Lower lobe of right lung (tissue), 2 donors: Measurements from ENCODE around the gene TMA7. TPM values are rescaled to one million over a fixed set of nuclear protein-coding genes. Genes with fewer than 3 reads are reported as not detected.

Source experiments
- ATAC-seq, 2 donors: fragments of 200-7000 bp; cut with Tn5 transposase; one replicate each; pipeline ENCODE4 v1.9.1; 2020 to 2022; ENCODE audit warnings: mild to moderate bottlenecking in 2 of 2, moderate library complexity in 2 of 2
- DNase-seq: peaks from one replicate; pipeline ENCODE4 v3.0.0-alpha.2; 2020
- H3K27ac ChIP-seq: fragments of 200-600 bp; one replicate; pipeline ENCODE4 v1.8.0; 2022
- H3K27me3 ChIP-seq: fragments of 200-600 bp; one replicate; pipeline ENCODE4 v1.8.0; 2022; ENCODE audit warnings: low read depth
- H3K36me3 ChIP-seq: fragments of 200-600 bp; one replicate; pipeline ENCODE4 v1.8.0; 2022; ENCODE audit warnings: mild to moderate bottlenecking
- H3K4me1 ChIP-seq: fragments of 200-600 bp; one replicate; pipeline ENCODE4 v1.8.0; 2022
- H3K4me3 ChIP-seq: fragments of 200-600 bp; one replicate; pipeline ENCODE4 v1.8.0; 2022; ENCODE audit warnings: mild to moderate bottlenecking
- H3K9me3 ChIP-seq: fragments of 200-600 bp; one replicate; pipeline ENCODE4 v1.8.0; 2022
- intact Hi-C: fragments of 100-400 bp; cut with DNase I; formaldehyde crosslinking; loops from one replicate; pipeline ENCODE4 v1.11.0; 2022
- total RNA-seq: library from RNA; stranded (reverse); fragmentation: NEBNext Ultra II Directional; extraction: Animal tissue kit (Norgen Biotek cat#: 25700); gene quantifications from one replicate; pipeline ENCODE4 v1.2.1, GENCODE V29; 2021
- TF ChIP-seq, protein P1 (sequence below): fragments of 200-600 bp; IDR thresholded peaks from one replicate; pipeline ENCODE4 v1.8.0; 2022; ENCODE audit warnings: antibody characterized with exemption, mild to moderate bottlenecking
- donor health status: DM: no; HTN: yes; CAD: no; lungs with severe emphysema.

TMA7 gene
- total RNA-seq, 1 donor from 2014 or later: 153 TPM

DNA sequence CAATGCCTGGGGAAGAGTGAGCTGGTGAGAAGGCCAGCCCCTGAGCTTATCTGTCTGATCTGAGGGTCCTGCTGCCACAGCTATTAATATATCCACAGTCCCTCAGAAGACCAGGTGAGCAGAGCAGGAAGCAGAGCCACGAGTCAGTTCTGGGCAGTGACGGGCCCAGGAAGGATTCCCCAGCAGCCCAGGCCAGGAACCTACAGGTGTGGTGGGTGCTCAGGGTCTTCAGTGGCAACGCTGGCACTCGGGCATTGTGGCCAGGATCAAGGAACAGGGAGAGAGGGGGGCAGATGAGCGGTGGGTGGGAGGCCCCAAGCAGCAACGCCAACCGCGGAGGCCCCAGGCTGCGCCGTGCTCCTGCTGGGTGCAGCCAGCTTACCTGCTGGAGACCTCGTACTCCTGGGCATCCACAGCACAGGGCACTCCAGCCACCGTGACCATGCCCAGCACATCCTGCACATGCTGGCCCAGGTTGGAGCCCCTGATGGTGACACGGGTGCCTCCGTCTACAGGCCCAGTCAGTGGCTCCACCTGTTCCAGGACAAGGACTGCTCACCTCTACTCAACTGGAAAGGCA lies 22.4 kb upstream of the TMA7 start:
- DNase-seq (no peak), ATAC-seq (no peak)
- no peaks in the 10 kb centered on the region for H3K9me3 ChIP-seq
- H3K27ac ChIP-seq: no peak overlapping the region
- H3K4me3 ChIP-seq: no peak overlapping the region
- TF ChIP-seq, protein P1, sequence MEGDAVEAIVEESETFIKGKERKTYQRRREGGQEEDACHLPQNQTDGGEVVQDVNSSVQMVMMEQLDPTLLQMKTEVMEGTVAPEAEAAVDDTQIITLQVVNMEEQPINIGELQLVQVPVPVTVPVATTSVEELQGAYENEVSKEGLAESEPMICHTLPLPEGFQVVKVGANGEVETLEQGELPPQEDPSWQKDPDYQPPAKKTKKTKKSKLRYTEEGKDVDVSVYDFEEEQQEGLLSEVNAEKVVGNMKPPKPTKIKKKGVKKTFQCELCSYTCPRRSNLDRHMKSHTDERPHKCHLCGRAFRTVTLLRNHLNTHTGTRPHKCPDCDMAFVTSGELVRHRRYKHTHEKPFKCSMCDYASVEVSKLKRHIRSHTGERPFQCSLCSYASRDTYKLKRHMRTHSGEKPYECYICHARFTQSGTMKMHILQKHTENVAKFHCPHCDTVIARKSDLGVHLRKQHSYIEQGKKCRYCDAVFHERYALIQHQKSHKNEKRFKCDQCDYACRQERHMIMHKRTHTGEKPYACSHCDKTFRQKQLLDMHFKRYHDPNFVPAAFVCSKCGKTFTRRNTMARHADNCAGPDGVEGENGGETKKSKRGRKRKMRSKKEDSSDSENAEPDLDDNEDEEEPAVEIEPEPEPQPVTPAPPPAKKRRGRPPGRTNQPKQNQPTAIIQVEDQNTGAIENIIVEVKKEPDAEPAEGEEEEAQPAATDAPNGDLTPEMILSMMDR: no peak
- H3K36me3 ChIP-seq: peaks cover 87% of the 10 kb centered on the region
- no peaks in the 10 kb centered on the region for H3K27me3 ChIP-seq
- no peaks in the 10 kb centered on the region for H3K4me1 ChIP-seq
- intact Hi-C loops: no loop called here

DNA sequence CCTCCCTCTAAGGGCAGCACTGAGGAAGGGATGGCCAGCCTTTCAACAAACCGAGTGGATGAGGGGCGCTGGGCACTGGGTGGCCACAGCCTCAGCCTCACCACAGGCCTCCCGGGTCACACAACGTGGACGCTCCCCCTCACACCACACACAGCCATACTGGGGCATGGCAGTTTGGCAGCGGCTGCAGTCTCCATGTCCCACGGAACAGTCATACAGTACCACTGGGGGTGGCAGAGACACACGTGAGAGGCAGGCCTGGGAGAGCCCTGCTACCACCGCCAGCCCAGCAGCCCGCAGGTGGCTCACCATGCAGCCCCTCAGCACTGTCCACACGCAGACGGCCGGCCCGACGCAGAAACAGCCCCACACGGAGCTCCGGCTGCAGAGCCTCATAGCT lies 21.9 kb upstream of the TMA7 start:
- no peak for ATAC-seq
- no peak for DNase-seq
- no peaks in the 10 kb centered on the region for H3K9me3 ChIP-seq
- H3K27ac ChIP-seq: no peak overlapping the region
- intact Hi-C loops: no loop called here
- peaks cover 85% of the 10 kb centered on the region for H3K36me3 ChIP-seq
- no peaks in the 10 kb centered on the region for H3K4me1 ChIP-seq
- TF ChIP-seq, protein P1: no peak
- H3K27me3 ChIP-seq: no peaks in the 10 kb centered on the region
- H3K4me3 ChIP-seq: no peak overlapping the region

DNA sequence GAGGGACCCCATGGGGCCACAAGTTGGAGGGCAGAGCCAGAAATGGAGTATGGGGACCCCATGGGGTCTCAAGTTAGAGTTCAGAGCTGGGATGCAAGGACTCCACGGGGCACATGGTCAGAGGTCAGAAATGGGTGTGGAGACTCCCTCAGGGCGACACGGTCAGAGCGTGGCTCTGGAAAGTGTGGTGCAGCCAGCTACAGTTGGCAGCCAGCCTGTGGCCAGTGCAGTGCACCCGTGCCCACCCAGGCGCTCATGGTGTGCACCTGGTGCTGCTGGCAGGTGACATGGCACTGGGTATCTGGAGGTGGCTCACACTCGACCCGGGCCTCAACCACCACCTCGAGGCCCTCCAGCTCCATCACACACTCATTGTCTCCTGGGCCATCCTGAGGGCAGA lies 21.4 kb upstream of the TMA7 start:
- intact Hi-C loops: no loop called here
- H3K4me3 ChIP-seq: no peak overlapping the region

DNA sequence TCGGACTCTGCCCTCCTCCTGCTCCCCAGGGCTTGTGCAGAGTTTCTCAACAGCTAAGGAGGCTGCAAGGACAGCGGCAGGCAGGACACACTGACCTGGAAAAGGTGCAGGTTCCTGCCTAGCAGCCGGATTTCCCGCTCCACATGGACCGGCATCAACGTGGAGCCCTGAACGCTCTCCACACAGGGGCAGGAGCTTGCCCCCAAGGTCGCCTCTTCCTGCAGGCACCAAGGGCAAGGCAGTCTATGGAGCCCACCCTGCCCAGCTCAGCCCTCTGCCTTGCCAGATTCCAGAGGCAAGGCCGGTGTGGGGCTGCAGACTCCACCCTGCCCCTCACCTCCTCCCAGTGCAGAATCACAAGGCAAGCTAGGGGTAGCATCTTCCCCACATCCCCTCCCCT lies 20.9 kb upstream of the TMA7 start:
- Histone ChIP-seq H3K4me3 (no peak overlapping the region), H3K27me3 (no peaks in the 10 kb centered on the region), H3K36me3 (peaks cover 79% of the 10 kb centered on the region), H3K9me3 (no peaks in the 10 kb centered on the region), H3K27ac (no peak overlapping the region), H3K4me1 (no peaks in the 10 kb centered on the region)
- intact Hi-C loops: no loop called here
- TF ChIP-seq, protein P1: no peak
- DNase-seq: no peak
- ATAC-seq: no peak

More for the DNA sequence above, 21.4 kb upstream of the TMA7 start:
- peaks cover 81% of the 10 kb centered on the region for H3K36me3 ChIP-seq
- no peaks in the 10 kb centered on the region for H3K27me3 ChIP-seq
- ATAC-seq: no peak
- H3K4me1 ChIP-seq: no peaks in the 10 kb centered on the region
- TF ChIP-seq, protein P1: no peak
- DNase-seq: no peak
- no peaks in the 10 kb centered on the region for H3K9me3 ChIP-seq
- H3K27ac ChIP-seq: no peak overlapping the region

DNA sequence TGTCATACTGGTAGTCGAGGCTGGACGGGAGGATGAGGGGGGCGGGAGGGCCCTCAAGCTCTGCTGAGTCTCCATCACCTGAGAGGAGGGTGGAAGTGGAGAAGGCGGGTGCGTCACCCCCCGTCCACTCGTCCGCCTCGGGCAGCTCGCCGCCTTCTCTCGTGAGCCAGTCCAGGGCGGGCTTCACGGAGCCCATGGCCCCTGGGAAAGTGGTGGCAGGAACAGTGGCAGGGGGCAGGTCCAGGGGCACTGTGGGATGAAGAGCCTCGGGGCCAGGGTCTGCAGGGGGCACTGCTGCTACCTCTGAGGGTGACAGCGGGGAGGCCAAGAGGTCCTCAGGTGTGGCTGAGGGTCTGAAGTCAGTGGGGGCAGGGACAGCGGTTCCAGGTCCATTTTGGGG lies 20.5 kb upstream of the TMA7 start:
- H3K9me3 ChIP-seq: no peaks in the 10 kb centered on the region
- no peaks in the 10 kb centered on the region for H3K27me3 ChIP-seq
- no peaks in the 10 kb centered on the region for H3K4me1 ChIP-seq
- no peak overlapping the region for H3K27ac ChIP-seq
- intact Hi-C loops: no loop called here
- no peak for DNase-seq
- ATAC-seq: no peak
- TF ChIP-seq, protein P1: no peak
- H3K4me3 ChIP-seq: no peak overlapping the region
- H3K36me3 ChIP-seq: peaks cover 76% of the 10 kb centered on the region
